CD4-positive, alpha-beta T cell treated with Interleukin-15 for 1 hour (primary cell): ENCODE results near the gene NOB1.
"Not testable (repeated sequence)": the region's sequence is repeated elsewhere in the genome, so short reads cannot be mapped to it uniquely, and the experiment has no call there.

Source experiments
- DNase-seq: peaks from one replicate; pipeline ENCODE4 v3.0.0-alpha.2; 2020

Gene NOB1

DNA sequence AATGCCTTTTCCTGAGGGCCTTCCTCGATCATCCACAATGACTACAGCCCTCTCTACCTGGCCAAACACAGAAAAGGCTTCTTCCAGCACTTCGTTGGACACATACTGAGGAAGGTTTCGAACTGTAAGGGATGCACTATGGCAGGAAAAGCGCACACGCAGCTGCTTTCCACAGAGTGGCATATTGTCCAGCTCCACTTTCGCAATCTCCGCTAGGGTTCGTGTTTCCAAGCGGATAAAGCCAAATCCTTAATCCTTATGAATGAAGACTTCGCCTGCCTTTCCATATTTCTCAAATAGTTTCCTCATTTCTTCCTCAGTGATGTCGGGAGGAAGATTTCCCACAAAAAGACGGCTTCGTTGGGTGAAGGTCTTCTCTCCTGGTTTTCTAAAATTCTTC is 2.6 kb upstream of the NOB1 start:
- DNase-seq = not testable (repeated sequence)

DNA sequence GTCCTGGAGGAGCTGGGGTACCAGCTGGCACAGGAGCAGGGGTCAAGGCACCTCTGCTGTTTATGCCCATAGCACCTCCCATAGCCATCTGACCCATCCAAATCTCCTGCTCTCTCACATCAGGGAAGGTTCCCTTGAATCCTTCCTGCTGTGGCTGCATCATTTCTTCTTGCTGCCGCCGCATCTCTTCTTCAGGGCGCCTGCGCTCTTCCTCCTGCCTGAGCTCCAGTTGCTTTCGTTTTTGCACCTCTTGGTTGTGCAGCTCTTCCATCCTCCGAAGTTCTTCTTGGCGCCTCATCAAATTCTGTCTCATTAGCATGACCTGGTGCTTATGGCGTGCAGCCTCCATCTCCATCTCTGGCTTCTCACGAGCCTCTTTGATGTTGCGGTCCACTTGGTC is 2.0 kb upstream of the NOB1 start:
- no peak for DNase-seq

DNA sequence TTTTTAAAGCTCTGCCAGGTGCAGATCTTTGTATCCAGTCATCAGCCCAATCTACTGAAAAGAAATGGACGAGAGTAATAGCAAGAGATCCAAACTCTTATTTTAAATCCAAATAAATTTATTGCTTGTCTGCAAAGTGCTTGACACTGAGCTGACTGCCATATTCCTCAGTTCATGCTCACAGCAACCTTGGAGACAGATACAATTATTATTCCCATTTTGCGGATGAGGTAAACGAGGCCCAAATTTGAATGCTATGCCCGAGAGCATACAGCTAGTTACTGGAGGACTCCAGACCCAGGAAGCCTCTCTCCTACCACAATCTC is 620 bp downstream of the NOB1 start:
- no peak for DNase-seq

DNA sequence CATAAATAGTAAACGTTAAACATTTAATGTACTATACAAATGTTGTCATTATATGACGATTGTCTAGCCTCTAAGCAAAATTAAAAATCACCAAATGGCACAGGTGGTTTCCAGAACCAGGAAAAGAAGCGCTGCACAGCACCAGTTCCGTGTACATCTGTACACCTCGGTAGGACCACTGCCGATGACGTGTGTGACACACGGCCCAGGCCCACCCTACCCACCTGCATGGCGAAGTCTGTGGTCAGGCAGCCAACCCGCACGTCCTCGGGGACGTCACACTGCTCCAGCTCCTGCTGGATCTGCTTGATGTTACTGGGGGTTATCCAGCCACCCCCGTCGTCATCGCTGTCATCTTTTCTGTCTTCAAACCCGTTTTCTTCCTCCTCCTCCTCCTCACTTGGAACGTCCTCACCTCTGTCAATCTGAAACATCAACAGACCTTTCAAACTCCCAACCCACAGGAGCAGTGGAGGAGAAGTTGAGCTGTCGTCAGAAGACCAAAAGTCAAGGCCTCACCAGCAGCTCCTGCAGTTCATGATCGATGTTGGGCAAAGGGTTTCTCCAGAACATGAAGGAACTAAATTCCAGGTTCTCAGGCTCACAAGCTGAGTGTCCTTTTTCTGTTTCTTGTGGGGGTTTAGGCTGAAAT is 5.9 kb downstream of the NOB1 start:
- no peak for DNase-seq

DNA sequence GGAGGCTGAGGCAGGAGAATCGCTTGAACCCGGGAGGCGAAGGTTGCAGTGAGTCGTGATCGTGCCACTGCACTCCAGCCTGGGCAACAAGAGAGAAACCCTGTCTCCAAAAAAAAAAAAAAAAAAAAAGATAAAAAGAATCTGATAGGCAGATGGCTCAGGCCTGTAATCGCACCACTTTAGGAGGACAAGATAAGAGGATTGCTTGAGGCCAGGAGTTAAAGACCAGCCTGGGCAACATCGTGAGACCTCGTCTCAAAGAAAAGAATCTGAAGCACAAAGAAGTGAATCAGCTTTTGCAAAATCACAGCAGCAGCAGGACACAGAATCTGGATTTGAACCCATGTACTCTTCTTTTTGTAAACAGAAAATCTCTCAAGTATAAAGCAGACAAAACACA is 7.6 kb downstream of the NOB1 start:
- DNase-seq = no peak

DNA sequence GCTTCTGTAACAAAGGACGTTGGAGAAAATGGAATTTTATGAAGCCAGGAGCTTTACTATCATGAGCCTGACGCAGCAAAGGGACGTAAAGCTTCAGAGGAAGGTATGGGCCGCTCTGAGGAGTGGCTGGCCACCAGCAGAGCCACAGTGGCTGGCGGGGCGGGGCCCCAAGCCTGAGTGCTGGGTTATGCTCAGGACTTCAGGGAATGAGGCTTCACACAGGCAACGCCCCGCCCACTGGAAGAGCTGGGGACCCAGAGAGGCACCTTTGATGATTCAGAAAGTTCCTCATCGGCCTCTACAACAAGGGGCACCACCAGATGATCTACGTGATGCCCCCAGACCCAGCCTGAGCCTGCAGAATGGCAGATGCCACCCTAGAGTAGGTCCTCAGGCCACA is 8.8 kb downstream of the NOB1 start:
- DNase-seq = no peak

DNA sequence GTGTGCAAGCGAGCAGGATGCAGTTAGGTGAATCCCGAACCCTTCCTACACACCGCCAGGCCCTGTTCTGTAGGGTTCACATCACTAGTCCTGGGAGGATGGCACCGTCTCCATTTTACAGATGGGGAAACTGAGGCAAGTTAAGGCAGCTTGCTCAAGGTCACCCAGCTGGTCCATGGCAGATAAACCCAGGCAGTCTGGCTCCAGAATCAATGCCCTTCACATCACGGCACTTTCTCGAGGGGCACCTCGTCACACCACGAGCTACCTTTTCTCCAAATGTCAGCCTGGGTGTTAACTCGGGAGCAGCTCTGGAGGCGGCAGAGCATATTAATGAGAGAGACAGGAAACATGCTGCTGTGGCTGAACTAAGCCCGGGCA is 9.5 kb downstream of the NOB1 start:
- DNase-seq = no peak

DNA sequence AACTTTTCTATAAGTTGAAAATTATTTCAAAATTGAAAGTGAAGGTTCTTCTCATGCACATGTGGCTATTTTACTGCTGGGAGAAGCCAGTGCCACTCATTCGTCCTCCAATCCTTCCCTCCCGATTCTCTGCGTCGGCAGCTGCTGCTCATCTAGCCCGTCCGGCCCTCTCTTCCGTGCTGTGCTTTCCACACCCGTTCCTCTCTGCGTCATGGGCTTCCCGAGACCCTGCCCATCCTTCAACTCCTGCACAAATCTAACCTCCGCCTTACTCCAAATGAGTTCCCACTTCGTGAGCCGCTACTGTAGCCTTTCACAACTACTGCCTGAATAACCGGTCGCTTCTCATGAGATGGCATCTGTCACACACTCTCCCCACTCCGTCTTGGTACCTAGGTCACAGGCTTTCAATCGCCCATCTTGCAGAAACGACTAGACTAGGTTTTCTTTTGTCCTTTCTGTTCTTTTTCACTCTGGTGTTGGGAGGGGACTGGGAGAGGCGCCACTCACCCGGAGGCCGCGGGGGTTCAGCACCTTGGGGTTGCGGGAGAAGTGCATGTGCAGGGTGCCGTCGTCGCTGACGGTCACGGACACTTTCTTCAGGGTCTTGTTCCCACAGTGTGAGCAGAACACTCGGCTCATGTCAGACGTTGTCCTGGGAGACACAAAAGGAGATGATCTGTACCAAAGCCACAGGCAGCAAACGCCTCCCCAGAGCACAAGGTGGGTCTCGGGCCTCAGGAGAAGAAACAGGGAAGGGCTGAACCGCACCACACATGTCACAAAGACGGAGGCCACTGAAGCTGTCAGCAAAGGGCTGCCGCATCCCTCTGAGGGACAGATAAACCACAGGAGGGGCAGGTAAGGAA is 10.1 kb downstream of the NOB1 start:
- DNase-seq = no peak

DNA sequence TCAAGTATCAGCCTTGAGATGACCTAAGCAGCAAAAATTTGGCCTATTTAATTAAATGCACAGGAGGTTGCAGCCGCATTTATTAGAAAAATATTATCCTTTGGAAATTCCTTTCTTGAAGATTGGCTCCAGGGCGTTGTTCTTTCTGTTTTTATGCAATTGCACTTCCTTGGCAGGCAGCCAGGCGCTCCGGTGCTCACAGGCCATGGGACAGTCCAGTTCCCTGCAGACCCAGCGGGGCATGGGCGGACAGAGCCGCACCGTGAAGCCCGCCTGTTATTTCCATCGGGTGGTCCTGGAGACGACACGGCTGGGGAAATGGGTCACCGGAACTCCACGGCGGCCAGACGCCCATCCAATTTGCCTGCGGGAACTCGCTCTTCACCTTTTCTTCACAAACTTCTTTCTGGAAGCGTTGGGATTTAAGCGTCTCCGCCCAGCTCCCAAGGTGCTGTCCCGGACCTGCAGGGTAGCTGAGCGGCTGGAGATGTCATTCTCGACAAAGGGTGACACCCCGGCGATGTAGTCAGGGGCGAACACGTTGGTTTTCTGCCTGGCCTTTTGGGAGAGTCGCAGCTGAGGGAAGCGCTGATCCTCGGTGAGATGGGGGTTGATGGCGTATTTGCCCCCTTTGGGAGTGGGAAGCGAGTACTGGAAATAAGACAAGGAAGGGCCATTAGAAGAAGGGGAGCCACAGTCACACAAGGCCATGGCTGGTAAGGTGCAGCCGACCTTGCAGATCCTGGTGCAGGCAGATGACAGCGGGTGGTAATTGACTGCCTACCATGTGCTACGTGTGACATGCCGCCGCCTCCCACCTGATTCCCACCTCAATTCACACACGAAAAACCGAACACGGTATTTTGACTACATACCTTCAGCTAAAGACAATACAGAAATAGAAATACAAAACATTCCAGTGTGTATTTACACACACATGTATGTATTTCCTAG is 12.5 kb downstream of the NOB1 start:
- DNase-seq = no peak

DNA sequence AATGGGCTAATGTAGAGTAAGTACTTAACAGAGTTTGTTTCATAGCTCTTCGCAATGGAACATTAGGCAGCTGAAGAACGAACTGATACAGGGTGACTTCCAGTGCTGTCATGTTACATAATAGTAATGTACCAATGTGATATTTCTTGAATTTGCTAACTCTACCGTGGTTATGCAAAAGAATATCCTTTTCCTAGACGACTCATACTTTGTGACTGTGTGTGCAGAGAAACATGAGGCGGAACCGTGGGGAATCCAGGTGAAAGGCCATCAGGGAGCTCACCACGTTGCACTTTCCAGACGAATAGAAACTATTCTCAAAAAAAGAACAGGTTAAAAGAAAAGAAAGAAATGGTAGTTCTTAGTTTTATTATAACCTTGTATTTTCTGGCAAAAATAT is 13.2 kb downstream of the NOB1 start:
- no peak for DNase-seq

DNA sequence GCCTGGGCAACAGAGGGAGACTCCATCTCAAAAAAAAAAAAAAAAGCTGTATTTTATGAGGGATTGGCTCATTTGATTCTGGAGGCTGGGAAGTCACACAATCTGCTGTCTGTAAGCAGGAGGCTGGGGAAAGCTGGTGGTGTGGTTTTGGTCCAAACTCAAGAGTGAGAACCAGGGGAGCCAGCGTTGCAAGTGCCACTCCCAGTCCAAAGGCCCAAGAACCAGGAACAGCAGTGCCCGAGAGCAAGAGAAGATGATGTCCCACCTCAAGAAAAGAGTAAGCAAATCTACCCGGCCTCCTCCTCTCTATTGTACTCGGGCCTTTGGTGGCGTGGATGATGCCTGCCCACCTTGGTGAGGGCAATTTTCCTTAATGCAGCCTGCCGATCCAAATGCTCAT is 22.6 kb downstream of the NOB1 start:
- DNase-seq = no peak

DNA sequence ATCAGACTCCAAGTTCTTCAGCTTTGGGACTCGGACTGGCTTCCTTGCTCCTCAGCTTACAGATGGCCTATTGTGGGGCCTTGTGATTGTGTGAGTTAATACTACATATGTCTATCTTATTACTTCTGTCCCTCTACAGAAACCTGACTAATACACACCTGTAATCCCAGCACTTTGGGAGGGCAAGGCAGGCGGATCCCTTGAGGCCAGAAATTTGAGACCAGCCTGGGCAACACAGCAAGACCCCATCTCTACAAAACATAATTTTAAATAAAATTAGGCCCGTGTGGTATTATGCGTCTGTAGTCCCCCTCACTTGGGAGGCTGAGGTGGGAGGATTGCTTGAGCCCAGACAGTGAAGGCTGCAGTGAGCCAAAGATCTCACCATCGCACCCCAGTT is 23.4 kb downstream of the NOB1 start:
- not testable (repeated sequence) for DNase-seq

DNA sequence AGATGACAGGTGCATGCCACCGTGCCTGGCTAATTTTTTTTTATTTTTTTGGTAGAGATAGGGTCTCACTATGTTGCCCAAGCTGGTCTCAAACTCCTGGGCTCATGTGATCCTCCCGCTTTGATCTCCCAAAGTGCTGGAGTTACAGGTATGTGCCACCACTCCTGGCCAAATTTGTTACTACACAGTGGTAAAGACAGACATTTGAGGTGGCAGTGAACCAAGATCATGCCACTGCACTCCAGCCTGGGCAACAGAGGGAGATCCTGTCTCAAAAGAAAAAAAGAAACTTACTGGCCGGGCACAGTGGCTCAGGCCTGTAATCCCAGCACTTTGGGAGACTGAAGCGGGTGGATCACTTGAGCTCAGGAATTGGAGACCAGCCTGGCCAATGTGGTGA is 25.7 kb downstream of the NOB1 start:
- not testable (repeated sequence) for DNase-seq

DNA sequence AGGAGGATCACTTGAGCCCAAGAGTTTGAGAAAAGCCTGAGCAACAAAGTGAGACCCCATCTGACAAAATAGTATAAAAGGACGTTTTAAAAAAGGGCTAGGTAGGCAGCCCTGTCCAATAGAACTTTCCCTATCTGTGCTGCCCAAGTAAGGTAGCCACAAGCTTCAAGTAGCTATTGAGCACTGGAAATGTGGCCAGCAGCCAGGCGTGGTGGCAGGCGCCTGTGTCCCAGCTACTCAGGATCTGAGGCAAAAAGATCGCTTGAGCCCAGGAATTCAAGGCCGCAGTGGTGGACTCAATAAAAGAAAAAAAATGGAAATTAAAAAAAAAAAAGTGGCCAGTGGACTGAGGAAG is 26.8 kb downstream of the NOB1 start:
- DNase-seq = no peak

DNA sequence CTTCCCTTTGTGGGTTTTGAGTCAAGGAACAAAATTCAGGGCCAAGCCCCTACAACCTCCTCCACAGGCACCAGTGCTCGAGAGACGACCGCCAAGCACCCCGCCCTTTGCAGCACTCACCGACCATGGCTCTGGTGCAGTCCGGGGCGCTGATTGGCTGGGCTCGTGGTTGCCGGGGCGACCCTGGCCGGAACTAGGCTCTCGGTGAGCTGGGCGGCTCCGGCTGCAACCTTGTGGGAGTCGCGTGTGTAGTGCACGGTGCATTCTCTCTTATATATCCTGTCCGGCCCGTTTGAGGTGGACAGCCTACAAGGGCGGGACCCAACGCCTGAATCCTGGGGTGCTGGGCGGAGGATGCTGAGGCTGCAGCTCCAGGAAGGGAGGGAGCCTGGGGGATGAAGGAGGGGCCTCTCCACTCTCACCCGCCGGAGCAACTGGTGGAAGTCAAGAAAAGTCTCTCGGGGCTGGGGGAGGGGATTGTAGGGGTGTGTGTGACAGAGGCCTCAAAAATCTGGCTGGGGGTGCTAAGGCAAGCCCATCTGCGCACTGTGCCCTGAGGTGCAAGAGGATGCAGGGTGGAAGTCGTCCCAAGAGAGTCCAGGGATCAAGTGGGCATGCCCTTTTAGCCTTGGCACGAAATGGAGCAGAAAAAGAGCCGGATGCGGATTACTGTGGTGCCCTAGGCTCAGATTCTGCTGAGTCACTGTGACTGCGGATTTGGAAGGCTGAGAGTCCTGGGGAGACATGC is 28.2 kb downstream of the NOB1 start, which contains the start of gene NQO1:
Gene NQO1, minus strand, starts transcription at position 248 of the 748 bp plus-strand sequence. Its CDS starts 121 bp downstream, at position 127.
- peak; percentile 86 for DNase-seq

DNA sequence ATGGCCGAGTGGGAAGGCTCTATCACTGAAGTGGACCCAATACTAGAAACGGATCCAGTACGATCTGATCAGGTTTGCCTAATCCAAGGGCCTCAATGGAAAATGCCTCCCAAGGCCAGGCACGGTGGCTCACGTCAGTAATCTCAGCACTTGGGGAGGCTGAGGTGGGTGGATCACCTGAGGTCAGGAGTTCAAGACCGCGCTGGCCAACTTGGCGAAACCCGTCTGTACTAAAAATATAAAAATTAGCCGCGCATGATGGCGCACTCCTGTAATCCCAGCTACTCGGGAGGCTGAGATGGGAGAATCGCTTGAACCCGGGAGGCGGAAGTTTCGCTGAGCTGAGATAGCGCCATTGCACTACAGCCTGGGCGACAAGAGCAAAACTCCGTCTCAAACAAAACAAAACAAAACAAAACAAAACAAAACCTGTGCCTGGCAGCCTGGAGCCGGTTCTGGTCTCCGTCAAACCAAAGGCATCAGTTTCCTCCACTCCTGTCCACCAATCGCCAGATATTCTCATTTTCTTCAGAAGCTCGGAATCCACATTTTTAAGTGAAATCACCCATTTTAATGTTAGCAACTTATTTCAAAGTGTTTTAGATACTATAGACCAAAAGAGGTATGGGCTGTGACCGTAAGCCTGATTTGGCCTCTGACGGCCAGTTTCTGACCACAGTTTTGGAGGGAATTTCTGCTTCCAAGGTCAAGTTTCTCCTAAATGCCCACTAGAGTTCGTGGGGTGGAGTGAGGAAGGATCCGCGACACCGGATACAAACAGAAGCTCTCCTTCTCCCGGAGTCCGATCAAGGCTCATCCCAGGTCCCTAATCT is 29.0 kb downstream of the NOB1 start:
- DNase-seq = no peak

DNA sequence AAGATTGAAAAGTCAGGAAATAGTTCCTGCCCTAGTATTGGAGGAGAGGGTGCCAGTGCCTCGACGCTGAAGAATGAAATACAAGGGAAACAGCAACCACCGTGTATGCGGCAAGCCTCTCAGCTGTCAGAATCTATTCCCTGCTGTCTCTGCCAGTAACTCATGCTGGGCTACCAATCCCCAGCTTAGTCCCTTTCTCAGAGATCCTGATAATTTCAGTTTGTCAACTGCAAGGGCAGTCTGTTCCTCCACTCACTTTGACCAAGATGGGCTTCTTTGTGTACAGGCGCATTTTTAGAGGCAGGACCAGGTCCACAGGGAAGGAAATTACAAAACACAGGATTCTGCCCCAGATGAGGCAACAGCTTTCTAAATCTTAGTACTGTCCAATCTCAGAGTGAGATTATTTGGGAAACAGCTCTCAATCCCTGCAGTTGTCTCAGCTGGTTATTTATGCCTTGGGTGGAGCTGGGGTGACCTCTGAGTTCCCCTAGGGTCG is 29.7 kb downstream of the NOB1 start:
- no peak for DNase-seq

DNA sequence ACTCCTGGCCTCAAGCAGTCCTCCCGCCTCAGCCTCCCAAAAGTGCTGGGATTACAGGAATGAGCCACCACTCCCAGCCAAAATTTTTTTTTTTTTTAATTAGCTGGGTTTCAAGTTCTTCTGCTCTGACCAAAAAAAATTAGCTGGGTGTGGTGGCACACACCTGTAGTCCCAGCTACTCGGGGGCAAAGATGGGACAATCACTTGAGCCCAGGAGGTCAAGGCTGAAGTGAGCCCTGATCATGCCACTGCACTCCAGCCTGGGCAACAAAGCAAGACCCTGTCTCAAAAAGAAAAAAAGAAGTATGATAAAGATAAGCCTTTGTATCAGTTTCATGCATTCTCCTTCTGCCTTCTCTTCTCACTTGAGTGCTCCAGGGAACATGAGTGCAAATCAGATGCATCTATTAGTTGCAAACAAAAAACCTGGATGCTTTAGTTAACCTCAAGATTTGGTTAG is 30.3 kb downstream of the NOB1 start:
- DNase-seq = no peak

DNA sequence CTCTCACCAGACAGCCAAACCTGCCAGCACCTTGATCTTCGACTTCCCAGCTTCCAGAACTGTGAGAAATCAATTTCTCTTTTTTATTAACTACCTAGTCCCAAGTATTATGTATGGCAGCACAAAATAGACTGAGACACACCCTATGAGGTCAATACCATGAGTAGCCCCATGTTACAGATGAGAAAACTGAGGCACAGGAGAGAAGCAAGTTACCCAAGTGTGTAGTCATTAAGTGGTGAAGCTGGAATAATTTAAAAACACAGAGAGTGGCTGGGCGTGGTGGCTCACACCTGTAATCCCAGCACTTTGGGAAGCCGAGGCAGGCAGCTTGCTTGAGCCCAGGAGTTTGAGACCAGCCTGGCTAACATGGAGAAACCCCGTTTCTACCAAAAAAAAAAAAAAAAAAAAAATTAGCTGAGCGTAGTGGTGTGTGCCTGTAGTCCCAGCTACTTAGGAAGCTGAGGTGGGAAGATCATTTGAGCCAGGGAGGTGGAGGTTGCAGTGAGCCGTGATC is 33.2 kb downstream of the NOB1 start:
- no peak for DNase-seq

DNA sequence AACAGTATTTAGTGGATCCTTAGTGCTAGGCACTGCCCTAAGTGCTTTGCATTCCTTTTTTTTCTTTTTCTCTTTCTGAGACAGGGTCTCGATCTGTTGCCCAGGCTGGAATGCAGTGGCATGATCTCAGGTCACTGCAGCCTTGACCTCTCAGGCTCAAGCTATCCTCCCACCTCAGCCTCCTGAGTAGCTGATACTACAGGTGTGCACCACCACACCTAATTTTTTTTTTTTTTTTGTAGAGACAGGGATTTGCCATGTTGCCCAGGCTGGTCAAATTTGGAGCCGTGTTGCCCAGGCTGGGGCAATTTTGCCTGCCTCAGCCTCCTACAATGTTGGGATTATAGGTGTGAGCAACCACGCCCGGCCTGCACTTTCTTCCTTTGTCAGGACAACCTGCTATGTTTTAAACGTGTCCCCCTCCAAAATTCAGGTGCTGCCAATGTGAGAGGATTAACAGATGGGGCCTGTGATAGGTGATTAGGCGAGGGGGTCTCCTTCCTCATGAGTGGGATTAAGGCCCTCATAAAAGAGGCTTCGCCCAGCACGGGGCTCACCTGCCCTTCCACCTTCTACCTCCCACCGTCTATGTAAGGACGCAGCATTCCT is 33.8 kb downstream of the NOB1 start:
- DNase-seq = no peak
